HFFc6 (cell line): ENCODE data around the gene ANAPC13. TPM values are rescaled to one million over a fixed set of nuclear protein-coding genes. Genes with fewer than 3 reads are reported as not detected.
A peak's percentile ranks its signal among the peaks of the same experiment; 100 is the strongest.

Source experiments
- DNase-seq: peaks from one replicate; pipeline ENCODE4 v3.0.0-alpha.2; 2018
- H3K27ac Mint-ChIP-seq: 2 replicates; pipeline ENCODE4 v1.8.0; 2020; ENCODE audit warnings: mild to moderate bottlenecking, mixed read lengths
- H3K27me3 Mint-ChIP-seq: 2 replicates; pipeline ENCODE4 v1.8.0; 2021; ENCODE audit warnings: mild to moderate bottlenecking, moderate library complexity, mixed read lengths; ENCODE audit not compliant: insufficient read depth
- H3K36me3 Mint-ChIP-seq: 2 replicates; pipeline ENCODE4 v1.8.0; 2021; ENCODE audit warnings: low read depth, mixed read lengths
- H3K4me1 Mint-ChIP-seq: 2 replicates; pipeline ENCODE4 v1.8.0; 2020; ENCODE audit warnings: low read depth, mixed read lengths
- H3K4me3 Mint-ChIP-seq: 2 replicates; pipeline ENCODE4 v1.8.0; 2020; ENCODE audit warnings: mild to moderate bottlenecking, moderate library complexity, mixed read lengths
- H3K9me3 Mint-ChIP-seq: 2 replicates; pipeline ENCODE4 v1.8.0; 2020; ENCODE audit warnings: mild to moderate bottlenecking, mixed read lengths
- CTCF ChIP-seq: fragments of 200-600 bp; sonication (generic); IDR thresholded peaks from 2 replicates; pipeline ENCODE4 v1.5.0; 2021; ENCODE audit warnings: antibody characterized with exemption, mild to moderate bottlenecking
- total RNA-seq, 6 experiments: library from RNA; stranded (reverse); fragmentation: NEBNext Ultra II Directional; extraction: Animal tissue kit (Norgen Biotek cat#: 25700); gene quantifications; 2 replicates in 1 of 6; 3 replicates in 5 of 6; pipeline ENCODE4 v1.2.3, GENCODE V29; 2021

Gene ANAPC13
- total RNA-seq, 6 experiments from 2014 or later, result 123 to 152 (median 137) TPM

DNA sequence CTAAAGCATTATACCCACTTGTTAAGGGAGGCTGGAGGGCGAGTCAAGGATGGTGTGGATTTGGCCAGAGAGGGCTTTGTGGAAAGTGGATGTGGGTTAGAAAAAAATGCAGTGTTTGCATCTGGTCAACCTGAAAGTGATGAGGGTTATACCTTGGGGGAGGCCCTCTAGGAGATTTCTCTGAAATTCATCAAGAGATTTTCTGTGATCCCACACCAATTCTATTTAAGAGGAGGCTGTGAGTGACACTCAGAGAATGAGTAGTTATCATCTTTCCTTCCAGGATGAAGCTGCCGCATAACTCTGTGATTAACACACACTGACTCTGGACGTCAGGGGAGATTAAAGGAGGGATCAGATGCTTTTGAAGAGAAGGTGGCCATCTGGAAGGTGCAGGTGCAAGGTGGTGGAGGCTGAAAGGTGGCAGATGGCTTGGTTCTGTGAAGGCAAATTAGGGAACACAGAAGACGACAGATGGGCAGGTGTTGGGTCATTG, 54.8 kb downstream of the ANAPC13 start:
- H3K9me3 Mint-ChIP-seq, result no peaks in the 10 kb centered on the region
- no peak overlapping the region for H3K4me3 Mint-ChIP-seq
- TF ChIP-seq CTCF, result no peak
- peaks cover 4% of the 10 kb centered on the region for H3K27me3 Mint-ChIP-seq
- peaks cover 54% of the 10 kb centered on the region for H3K4me1 Mint-ChIP-seq
- H3K36me3 Mint-ChIP-seq, result no peaks in the 10 kb centered on the region
- peak overlapping the region; percentile 20; the same call in 1 of the 2 replicates for H3K27ac Mint-ChIP-seq
- no peak for DNase-seq

- H3K4me1 Mint-ChIP-seq, result peaks cover 58% of the 10 kb centered on the region
- H3K4me3 Mint-ChIP-seq, result no peak overlapping the region
- no peak overlapping the region; the same call in 1 of the 2 replicates for H3K27ac Mint-ChIP-seq
- no peak for TF ChIP-seq CTCF
- H3K9me3 Mint-ChIP-seq, result no peaks in the 10 kb centered on the region
- DNase-seq, result no peak
- no peaks in the 10 kb centered on the region for H3K36me3 Mint-ChIP-seq
- H3K27me3 Mint-ChIP-seq, result peaks cover 4% of the 10 kb centered on the region
Observed at GRCh38 chr3:134430174-134430573, 55.6 kb downstream of the ANAPC13 start.

DNA sequence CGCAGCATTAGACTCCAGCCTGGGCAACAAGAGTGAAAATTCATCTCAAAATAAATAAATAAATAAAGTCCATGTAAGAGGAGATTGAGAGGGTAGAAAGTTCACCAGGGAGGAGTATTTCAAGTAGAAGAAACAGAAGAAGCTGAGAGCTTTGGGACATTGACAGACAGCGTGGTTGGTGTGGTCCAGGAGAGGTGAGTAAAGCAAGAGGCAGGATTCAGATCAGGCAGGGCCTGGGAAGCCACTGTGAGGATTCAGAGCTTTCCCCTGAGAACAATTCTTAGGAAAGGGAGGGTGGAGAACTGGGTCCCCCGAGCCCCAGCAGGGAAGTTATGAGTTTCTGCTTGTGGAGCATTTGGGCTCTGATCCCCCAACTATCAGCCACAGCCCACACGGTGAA, 57.4 kb downstream of the ANAPC13 start:
- H3K27ac Mint-ChIP-seq, result peak overlapping the region; percentile 100

More for the DNA sequence above, 57.4 kb downstream of the ANAPC13 start:
- H3K4me1 Mint-ChIP-seq, result peaks cover 58% of the 10 kb centered on the region
- H3K4me3 Mint-ChIP-seq, result no peak overlapping the region
- no peaks in the 10 kb centered on the region for H3K36me3 Mint-ChIP-seq
- TF ChIP-seq CTCF, result no peak
- no peaks in the 10 kb centered on the region for H3K9me3 Mint-ChIP-seq
- H3K27me3 Mint-ChIP-seq, result peaks cover 4% of the 10 kb centered on the region
- no peak for DNase-seq

Other genes starting within 250 kb of the ANAPC13 start
- 10 to 100 TPM; 46.0 to 54.2 (median 49.9) TPM for gene RYK, start 235.1 kb downstream of the ANAPC13 start, total RNA-seq
- 100 to 1,000 TPM; 244 to 311 (median 274) TPM for gene AMOTL2, start 111.5 kb downstream of the ANAPC13 start, total RNA-seq
- 10 to 100 TPM; 17.3 to 23.3 (median 21.3) TPM for gene CEP63, start 72 bp upstream of the ANAPC13 start, total RNA-seq
- gene KY, start 165.0 kb upstream of the ANAPC13 start, total RNA-seq, result under 1 TPM in 2 of 6 experiments, not detected in 4; 0.11 to 0.16 TPM